ENCODE results near the gene LAMC2.

The LAMC2 gene

DNA sequence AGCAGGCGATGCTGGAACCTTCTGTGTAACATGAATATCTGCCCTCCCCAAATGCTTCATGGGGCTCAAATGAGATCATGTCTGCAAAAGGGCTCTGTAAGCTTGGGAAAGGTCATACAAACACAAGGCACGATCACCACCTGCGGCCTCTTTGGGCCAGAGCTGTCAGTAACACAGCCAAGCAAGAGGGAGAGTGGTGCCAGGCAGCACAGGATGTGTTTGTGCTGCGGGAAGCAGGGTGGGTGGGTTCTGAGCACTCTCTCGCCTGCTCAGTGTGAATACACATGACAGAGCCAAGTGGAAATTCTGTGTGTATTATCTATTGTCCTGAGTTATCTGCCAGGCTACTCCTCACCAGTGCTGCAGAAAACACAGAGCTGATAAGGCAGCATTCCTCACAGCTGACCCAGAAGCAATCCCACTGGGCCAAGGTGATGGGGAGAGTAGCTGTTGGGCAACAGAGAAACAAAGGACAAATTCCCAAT lies 101.2 kb downstream of the LAMC2 start:
- DNase-seq (ENCODE audit: low spot score) = no peak

DNA sequence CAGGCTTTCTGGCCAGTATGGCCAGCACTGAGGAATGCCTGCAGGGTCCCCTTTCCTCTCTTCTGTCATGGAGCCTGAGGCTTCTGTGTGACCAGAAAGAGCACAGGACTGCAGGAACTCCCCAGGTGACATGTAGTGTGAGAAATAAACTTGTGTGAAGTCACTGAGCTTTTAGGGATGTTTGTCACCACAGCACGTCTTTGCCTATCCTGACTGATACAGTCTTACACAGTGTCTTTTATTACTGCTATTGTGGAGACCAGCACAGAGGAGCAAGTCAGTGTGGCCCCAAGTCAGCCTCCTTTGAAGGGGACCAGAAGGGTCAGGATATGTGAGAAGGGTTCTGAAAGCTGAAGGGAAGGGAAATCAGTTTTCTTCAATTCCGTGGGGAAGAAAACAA lies 102.5 kb downstream of the LAMC2 start:
- DNase-seq (ENCODE audit: low spot score) = no peak

DNA sequence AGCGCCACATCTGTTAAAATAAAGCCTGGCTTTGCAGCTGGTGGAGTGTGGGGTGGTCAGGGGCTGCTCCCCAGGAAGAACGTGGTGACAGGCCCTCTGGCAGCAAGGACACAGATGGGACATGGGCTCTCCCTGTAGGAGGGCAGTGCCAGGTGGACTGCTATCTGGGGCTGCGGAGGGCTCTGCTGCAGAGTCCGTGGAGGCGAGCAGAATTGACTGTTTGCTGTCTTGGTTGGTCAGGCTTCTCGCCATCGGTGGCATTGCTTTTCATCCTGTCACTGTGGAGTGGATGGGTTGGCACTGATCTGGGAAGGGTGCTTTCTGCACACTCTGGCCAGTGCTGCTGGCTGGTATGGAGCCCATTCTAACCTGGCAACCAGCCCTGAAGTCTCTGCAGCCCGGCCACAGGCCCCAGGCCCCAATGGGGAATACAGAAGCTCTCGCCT lies 103.0 kb downstream of the LAMC2 start:
- DNase-seq (ENCODE audit: low spot score) = no peak

DNA sequence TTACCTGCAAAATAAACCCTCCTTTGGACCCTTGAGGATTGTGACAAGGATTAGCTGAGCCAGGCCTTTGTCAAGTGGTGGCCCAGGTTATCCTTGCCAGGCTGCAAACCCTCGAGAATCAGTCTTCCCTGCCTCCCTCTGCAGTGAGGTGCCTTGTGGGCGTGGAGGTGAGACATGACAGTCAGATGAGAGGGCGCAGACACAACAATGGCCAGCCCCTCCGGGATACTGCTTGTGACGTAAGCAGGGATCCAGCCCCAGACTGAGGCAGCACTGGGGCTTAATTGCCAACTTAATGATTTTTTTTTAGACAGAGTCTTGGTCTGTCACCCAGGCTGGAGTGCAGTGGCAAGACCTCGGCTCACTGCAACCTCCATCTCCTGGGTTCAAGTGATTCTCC lies 104.6 kb downstream of the LAMC2 start:
- no peak for DNase-seq (ENCODE audit: low spot score)

DNA sequence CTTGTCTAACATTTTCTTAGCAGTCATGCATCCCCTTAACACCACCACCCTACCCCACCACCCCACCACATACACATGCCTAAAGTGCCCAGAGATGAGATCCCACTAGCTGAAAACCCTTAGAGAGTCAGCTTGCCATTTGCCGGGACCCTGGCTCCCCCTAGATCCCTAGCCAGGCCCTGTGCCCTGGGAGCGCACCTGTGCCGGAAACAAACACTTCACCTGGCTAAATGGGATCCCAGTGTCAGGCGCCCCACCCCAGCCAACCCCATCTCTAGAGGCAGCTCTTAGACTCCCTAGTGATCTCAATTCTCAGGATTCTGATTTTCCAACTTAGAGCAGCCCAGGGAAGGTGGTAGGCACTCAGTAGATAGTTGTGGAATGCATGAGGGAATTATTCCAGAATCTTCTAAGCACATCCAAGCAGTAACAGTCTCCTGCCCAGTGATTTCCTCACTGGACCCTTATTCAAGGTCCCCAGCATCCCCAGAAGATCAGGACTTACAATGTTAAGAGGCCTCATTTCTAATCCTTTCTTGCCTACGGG lies 105.2 kb downstream of the LAMC2 start:
- DNase-seq (ENCODE audit: low spot score) = no peak

DNA sequence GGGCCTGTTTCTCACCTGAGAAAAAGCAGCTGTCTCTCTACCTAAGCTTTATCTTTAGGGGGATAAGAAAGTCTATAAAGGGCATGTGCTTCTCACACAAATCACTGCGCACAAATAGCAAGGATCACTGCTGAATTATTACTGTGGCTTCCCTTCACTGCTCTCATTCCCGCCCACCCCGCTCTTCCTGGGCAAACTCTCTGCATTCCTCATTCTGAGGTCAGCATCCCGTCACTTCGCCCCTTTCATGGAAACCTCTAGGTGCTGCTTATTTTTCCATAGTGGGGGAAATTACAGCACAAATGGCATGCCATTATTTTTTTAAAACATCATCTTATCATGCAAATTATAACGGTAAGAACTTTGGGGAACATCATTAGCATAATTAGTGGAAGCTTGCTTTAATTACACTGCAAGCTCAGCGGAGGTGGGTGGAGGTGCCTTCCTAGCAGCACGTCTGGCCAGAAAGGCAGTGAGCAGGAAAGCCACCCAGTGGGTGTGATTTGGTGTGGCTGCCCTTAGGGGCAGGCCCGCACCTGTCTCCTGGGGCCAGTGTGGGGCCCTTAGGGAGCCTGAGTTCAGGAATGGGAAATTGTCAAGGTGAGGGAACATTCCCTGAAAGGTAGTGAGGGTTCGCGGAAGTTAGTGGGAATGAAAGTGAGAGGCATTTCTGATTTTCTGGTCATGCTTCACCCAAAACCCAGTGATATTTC lies 105.9 kb downstream of the LAMC2 start:
- no peak for DNase-seq (ENCODE audit: low spot score)

DNA sequence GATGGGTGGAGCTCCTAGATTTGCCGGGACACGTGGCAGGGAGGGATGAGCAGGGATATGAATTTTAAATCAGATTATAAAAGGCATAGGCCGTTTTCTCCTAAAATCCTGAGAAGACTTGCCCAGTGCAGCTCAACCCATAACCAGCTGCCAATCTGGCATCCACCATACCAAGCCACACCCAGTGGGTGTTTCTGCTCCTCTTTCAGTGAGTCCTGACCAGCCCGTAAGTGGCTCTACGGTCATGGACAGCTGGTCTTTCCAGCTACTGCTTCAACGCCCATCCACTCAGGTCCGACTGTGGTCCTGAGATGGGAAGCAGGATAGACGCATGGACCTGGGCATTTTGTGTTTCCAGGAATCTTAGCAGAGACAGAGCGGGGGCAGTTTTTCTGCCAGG lies 107.2 kb downstream of the LAMC2 start:
- no peak for DNase-seq (ENCODE audit: low spot score)

DNA sequence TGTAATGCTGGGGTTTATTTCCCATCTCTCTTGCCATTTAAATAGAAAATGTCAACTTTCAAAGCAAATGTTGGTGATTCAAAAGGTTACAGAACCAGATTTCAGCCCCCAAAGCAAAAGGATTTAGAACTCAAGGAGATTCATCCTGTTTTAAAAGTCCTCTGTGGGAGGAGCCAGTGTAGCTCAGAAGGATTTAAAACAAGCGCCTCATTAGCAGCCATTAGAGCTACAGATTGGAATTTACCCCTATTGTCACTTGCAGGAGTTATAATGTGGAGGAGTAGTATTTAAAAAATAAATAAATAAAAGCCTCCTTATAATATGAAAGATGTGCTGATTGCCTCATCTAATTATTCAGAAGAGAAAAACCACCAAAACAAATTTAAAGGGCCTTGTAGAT lies 107.8 kb downstream of the LAMC2 start:
- DNase-seq (ENCODE audit: low spot score) = no peak

All from CD4-positive, alpha-beta T cell treated with Interleukin-15 for 4 hours (primary cell).